GM23248 (cell line): ENCODE data around the gene SLC7A10. TPM values are rescaled to one million over a fixed set of nuclear protein-coding genes. Genes with fewer than 3 reads are reported as not detected.

Experiments
- DNase-seq: peaks from one replicate; pipeline ENCODE4 v3.0.0-alpha.2; 2015
- H2AFZ ChIP-seq: fragments of 200-600 bp; sonication (generic); 2 replicates; pipeline ENCODE4 v1.6.1; 2016; ENCODE audit warnings: antibody characterized with exemption
- H3F3A ChIP-seq: fragments of 200-600 bp; sonication (generic); 2 replicates; pipeline ENCODE4 v1.6.1; 2016; ENCODE audit warnings: mild to moderate bottlenecking, antibody characterized with exemption, mixed run types; ENCODE audit not compliant: insufficient read depth
- H3K27ac ChIP-seq: fragments of 200-600 bp; sonication (generic); 2 replicates; pipeline ENCODE4 v1.5.1; 2016; ENCODE audit warnings: mild to moderate bottlenecking
- H3K27me3 ChIP-seq: fragments of 200-600 bp; sonication (generic); replicated peaks from 2 replicates; pipeline ENCODE4 v1.6.1; 2016; ENCODE audit warnings: mild to moderate bottlenecking; ENCODE audit not compliant: insufficient read depth
- H3K36me3 ChIP-seq: fragments of 200-600 bp; sonication (generic); 2 replicates; pipeline ENCODE4 v1.6.1; 2016; ENCODE audit warnings: low read depth, mild to moderate bottlenecking
- H3K4me1 ChIP-seq: fragments of 200-600 bp; sonication (generic); 2 replicates; pipeline ENCODE4 v1.6.1; 2016; ENCODE audit warnings: mild to moderate bottlenecking; ENCODE audit not compliant: insufficient read depth
- H3K4me2 ChIP-seq: fragments of 200-600 bp; sonication (generic); one replicate; pipeline ENCODE4 v1.6.1; 2016; ENCODE audit warnings: mild to moderate bottlenecking; ENCODE audit not compliant: unreplicated experiment
- H3K4me3 ChIP-seq: fragments of 200-600 bp; sonication (generic); 2 replicates; pipeline ENCODE4 v1.5.1; 2016; ENCODE audit warnings: mild to moderate bottlenecking
- H3K79me2 ChIP-seq: fragments of 200-600 bp; sonication (generic); 2 replicates; pipeline ENCODE4 v1.6.1; 2016; ENCODE audit warnings: mild to moderate bottlenecking; ENCODE audit not compliant: insufficient read depth
- H3K9ac ChIP-seq: fragments of 200-600 bp; sonication (generic); 2 replicates; pipeline ENCODE4 v1.6.1; 2016; ENCODE audit warnings: mild to moderate bottlenecking
- H3K9me2 ChIP-seq: fragments of 200-600 bp; sonication (generic); 2 replicates; pipeline ENCODE4 v1.6.1; 2016; ENCODE audit warnings: mixed run types, mild to moderate bottlenecking, moderate library complexity; ENCODE audit not compliant: insufficient read depth
- H3K9me3 ChIP-seq: fragments of 200-600 bp; sonication (generic); one replicate; pipeline ENCODE4 v1.6.1; 2017; ENCODE audit warnings: low read depth
- H4K20me1 ChIP-seq: fragments of 200-600 bp; sonication (generic); 2 replicates; pipeline ENCODE4 v1.6.0; 2016; ENCODE audit not compliant: insufficient read depth
- EZH2 ChIP-seq: fragments of 200-600 bp; sonication (generic); IDR thresholded peaks from 2 replicates; pipeline ENCODE4 v1.6.1; 2018; ENCODE audit warnings: antibody characterized with exemption, mild to moderate bottlenecking; ENCODE audit not compliant: insufficient read depth, poor library complexity, severe bottlenecking
- EZH2phosphoT487 ChIP-seq: fragments of 200-600 bp; sonication (generic); IDR thresholded peaks from 2 replicates; pipeline ENCODE4 v1.6.1; 2018; ENCODE audit warnings: antibody characterized with exemption, moderate library complexity, mild to moderate bottlenecking, low read depth; ENCODE audit not compliant: insufficient read depth
- WGBS, 2 experiments: methylation state at CpG; one replicate each; pipeline ENCODE4 v1.1.6; 2015 to 2017; ENCODE audit warnings: low lambda C conversion rate in 2 of 2, low coverage in 1 of 2; ENCODE audit errors: missing lambda C conversion rate in 2 of 2; 5-methylcytosine and 5-hydroxymethylcytosine counted together
- in situ Hi-C: fragments of 300-500 bp; cut with MboI; formaldehyde crosslinking; loops from 2 replicates; pipeline ENCODE4 v1.15.0; 2020
- polyA plus RNA-seq: library from polyadenylated mRNA; unstranded; fragments of >200 nt; fragmentation: Nextera tagmentation; extraction: Ambion mirVana; gene quantifications from 2 replicates; pipeline ENCODE4 v1.2.1, GENCODE V29; 2016
- total RNA-seq: library from RNA; depleted of rRNA; stranded (reverse); fragments of >200 nt; shearing (Covaris generic); gene quantifications from 2 replicates; pipeline ENCODE4 v1.2.3, GENCODE V29; 2014

The SLC7A10 gene
- total and polyA plus RNA-seq, 2 experiments from 2014 or later, result not detected

DNA sequence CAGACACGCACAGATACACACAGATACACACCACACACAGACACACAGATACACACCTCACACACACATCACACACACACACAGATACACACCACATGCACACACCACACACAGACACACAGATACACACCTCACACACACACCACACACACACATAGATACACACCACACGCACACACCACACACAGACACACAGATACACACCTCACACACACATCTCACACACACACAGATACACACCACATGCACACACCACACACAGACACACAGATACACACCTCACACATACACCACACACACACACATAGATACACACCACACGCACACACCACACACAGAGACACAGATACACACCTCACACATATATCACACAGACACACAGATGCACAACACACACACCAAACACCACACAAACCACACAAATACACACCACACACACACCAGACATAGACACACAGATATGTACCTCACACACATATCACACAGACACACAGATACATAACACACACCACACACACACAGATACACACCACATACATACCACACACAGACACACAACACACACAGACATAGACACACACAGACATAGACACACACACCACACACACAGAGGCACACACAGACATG lies 24.2 kb upstream of the SLC7A10 start:
- H3K4me2 ChIP-seq, result no peak overlapping the region
- H4K20me1 ChIP-seq, result no peaks in the 10 kb centered on the region
- H3K9me3 ChIP-seq, result no peaks in the 10 kb centered on the region
- no peaks in the 10 kb centered on the region for H3F3A ChIP-seq
- no peaks in the 10 kb centered on the region for H3K9me2 ChIP-seq
- no peaks in the 10 kb centered on the region for H3K4me1 ChIP-seq
- WGBS, 2 experiments, result 37 to 48% methylated on average over 3 of the region's 3 CpGs
- H3K27me3 ChIP-seq, result no peaks in the 10 kb centered on the region
- no peak overlapping the region for H3K4me3 ChIP-seq
- H3K9ac ChIP-seq, result no peak overlapping the region
- no peaks in the 10 kb centered on the region for H3K79me2 ChIP-seq
- no peak overlapping the region for H2AFZ ChIP-seq
- in situ Hi-C loops, result no loop called here
- DNase-seq, result no peak
- no peaks in the 10 kb centered on the region for H3K36me3 ChIP-seq
- TF ChIP-seq EZH2, result no peak
- TF ChIP-seq EZH2phosphoT487, result no peak
- H3K27ac ChIP-seq, result no peak overlapping the region

DNA sequence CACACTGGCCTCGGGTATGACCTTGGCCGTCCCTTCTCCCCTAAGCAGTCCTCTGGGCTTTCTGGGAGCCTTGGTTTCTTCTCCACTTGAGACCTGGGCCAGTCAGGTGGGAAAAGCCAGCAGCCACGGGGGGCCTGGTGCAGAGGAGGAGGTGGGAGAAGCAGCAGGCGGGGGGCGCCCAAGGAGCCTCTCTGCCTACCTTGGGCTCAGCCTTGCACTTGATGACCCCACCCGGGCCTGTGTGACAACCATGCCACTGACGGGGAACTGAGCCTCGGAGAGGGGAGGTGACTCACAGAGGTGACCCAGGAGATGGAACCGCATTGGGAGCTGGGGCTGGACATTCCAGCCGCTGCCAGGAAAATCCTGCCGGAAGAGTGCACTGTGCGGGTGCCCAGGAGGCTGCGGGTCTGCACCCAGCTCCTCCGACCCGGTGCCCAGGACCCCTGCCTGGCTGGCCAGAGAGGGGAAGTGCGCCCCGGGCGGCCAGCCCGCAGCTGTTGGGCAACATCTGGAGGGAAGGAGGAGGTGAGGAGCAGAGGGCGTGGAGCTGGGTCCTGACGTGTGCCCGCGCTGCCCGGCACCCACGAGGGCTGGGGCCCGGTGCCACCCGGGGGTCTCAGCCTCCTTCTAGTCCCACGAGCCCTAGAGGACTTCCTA lies 23.4 kb upstream of the SLC7A10 start:
- no peak overlapping the region for H3K9ac ChIP-seq
- peak; percentile 54 for DNase-seq
- in situ Hi-C loops, result no loop called here

DNA sequence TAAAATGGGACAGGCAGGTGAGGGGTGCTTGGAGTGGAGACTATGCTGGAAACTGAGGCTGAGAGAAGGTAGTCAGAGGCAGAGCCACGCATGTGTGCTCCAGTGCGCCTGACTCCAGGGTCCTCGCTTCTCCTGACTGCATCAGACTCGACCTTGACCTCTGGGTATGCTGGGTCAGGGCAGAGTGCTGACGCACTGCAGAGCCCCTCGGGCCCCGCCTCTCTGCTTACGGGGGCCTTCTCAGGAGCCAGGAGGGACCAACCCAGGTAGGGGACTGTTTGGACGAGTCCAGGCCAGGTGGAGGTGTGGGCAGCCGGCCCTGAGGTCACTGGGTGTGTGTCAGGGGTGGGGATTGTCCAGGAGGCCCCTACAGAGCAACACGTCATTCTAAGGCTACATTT lies 22.9 kb upstream of the SLC7A10 start:
- H3F3A ChIP-seq, result no peaks in the 10 kb centered on the region
- no peak overlapping the region for H3K4me3 ChIP-seq
- no peak overlapping the region for H2AFZ ChIP-seq
- H3K36me3 ChIP-seq, result no peaks in the 10 kb centered on the region
- no peak overlapping the region for H3K9ac ChIP-seq
- TF ChIP-seq EZH2 (no peak), EZH2phosphoT487 (no peak)
- no peak for DNase-seq
- 82 to 90% methylated on average over 10 to 11 of the region's 11 CpGs for WGBS, 2 experiments
- H3K9me2 ChIP-seq, result no peaks in the 10 kb centered on the region
- no peak overlapping the region for H3K27ac ChIP-seq
- no peaks in the 10 kb centered on the region for H3K4me1 ChIP-seq
- in situ Hi-C loops, result no loop called here
- no peak overlapping the region for H3K4me2 ChIP-seq
- no peaks in the 10 kb centered on the region for H3K79me2 ChIP-seq
- H3K27me3 ChIP-seq, result no peaks in the 10 kb centered on the region
- H3K9me3 ChIP-seq, result no peaks in the 10 kb centered on the region
- no peaks in the 10 kb centered on the region for H4K20me1 ChIP-seq

More for the DNA sequence above, 23.4 kb upstream of the SLC7A10 start:
- no peak overlapping the region for H2AFZ ChIP-seq
- H4K20me1 ChIP-seq, result no peaks in the 10 kb centered on the region
- no peaks in the 10 kb centered on the region for H3K9me3 ChIP-seq
- no peak overlapping the region for H3K4me3 ChIP-seq
- H3K27ac ChIP-seq, result no peak overlapping the region
- no peaks in the 10 kb centered on the region for H3K79me2 ChIP-seq
- TF ChIP-seq EZH2phosphoT487 (no peak), EZH2 (no peak)
- no peaks in the 10 kb centered on the region for H3K27me3 ChIP-seq
- 30 to 32% methylated on average over 22 to 26 of the region's 28 CpGs for WGBS, 2 experiments
- H3K4me2 ChIP-seq, result no peak overlapping the region
- H3K4me1 ChIP-seq, result no peaks in the 10 kb centered on the region
- H3F3A ChIP-seq, result no peaks in the 10 kb centered on the region
- H3K9me2 ChIP-seq, result no peaks in the 10 kb centered on the region
- no peaks in the 10 kb centered on the region for H3K36me3 ChIP-seq

DNA sequence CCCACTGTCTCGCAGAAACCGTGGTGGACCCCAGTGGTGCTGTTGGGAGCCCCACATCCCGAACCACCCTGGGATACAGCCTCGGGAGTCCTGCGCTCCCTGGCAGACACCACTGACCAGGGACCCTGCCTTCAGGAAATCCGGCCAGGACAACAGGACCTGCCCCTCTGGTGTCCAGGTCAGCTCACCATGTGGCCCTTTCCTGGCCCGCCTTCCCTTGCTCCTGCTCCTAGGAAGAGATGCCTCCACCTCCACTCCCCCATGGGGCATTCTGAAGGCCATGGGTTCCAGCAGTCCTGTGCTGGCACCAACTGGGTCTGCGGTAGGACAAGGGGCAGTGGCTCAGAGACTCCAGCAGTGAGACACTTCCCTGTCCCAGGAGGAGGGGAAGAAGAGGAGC lies 22.5 kb upstream of the SLC7A10 start:
- Histone ChIP-seq H3K4me2 (no peak overlapping the region), H3K4me3 (no peak overlapping the region), H3K9me2 (no peaks in the 10 kb centered on the region), H3K36me3 (no peaks in the 10 kb centered on the region), H3K4me1 (no peaks in the 10 kb centered on the region), H3K27ac (no peak overlapping the region), H3F3A (no peaks in the 10 kb centered on the region), H3K79me2 (no peaks in the 10 kb centered on the region), H3K27me3 (no peaks in the 10 kb centered on the region), H2AFZ (no peak overlapping the region), H3K9ac (no peak overlapping the region), H3K9me3 (no peaks in the 10 kb centered on the region), H4K20me1 (no peaks in the 10 kb centered on the region)
- 97 to 99% methylated on average over 8 of the region's 8 CpGs for WGBS, 2 experiments
- in situ Hi-C loops, result no loop called here
- TF ChIP-seq EZH2 (no peak), EZH2phosphoT487 (no peak)
- no peak for DNase-seq
